ENCODE measurements around the gene BAG5. TPM values are rescaled to one million over a fixed set of nuclear protein-coding genes. Genes with fewer than 3 reads are reported as not detected.

The BAG5 gene
- total and polyA plus RNA-seq, 2 of the 8 experiments (the other 6 are each of a cell fraction or from before 2014, with no cell fraction given) = 7.4 to 29.5 TPM

GRCh38 chr14:103581206-103581605 is 18.7 kb upstream of the BAG5 start:
- TF ChIP-seq NRF1 (IDR thresholded peaks at IDR 0.05; ENCODE audit: low read depth, low read length) = no peak
- WGBS, 2 experiments (ENCODE audit: extremely low coverage in 1 of 2, insufficient coverage in 1 of 2, insufficient read length in 1 of 2, insufficient replicate concordance in 2 of 2, low coverage in 1 of 2, low lambda C conversion rate in 2 of 2, missing lambda C conversion rate in 1 of 2) = 97% methylated on average over 11 of the region's 11 CpGs; no CpG with 5 or more reads in 1 of the 2 experiments
- Histone ChIP-seq H3K18ac (ENCODE audit: extremely low read depth, low read length) (no peak overlapping the region), H3K9ac (replicated peaks in 1 of 4; ENCODE audit: extremely low read depth in 1 of 4, low read depth in 3 of 4, low read length in 3 of 4) (no peak overlapping the region), H2BK12ac (ENCODE audit: low read depth, low read length) (no peak overlapping the region), H2BK20ac (ENCODE audit: low read length) (no peak overlapping the region), H2AFZ (ENCODE audit: low read length) (no peak overlapping the region), H3K23me2 (ENCODE audit: low read depth, low read length) (no peaks in the 10 kb centered on the region), H3K56ac (replicated peaks; ENCODE audit: insufficient read length, low read depth, low read length) (no peak overlapping the region), H3K14ac (ENCODE audit: insufficient read length) (no peak overlapping the region), H2AK5ac (ENCODE audit: low read depth, low read length) (no peak overlapping the region), H3K4me3 (ENCODE audit: extremely low read depth in 1 of 4, insufficient read depth in 2 of 4, low read depth in 3 of 4, low read length in 4 of 4) (no peak overlapping the region), H3K27ac (ENCODE audit: low read depth, low read length) (no peak overlapping the region), H3K9me3 (ENCODE audit: insufficient read depth in 2 of 2, low read depth in 1 of 2, low read length in 1 of 2) (no peaks in the 10 kb centered on the region), H3K79me1 (ENCODE audit: low read depth, low read length) (no peaks in the 10 kb centered on the region; the same call in 1 of the 2 replicates), H3K23ac (ENCODE audit: insufficient read length) (no peak overlapping the region), H3K36me3 (ENCODE audit: control insufficient read depth in 2 of 4, insufficient read depth in 4 of 4, low read length in 3 of 4) (peaks cover 0 to 9% (median 0%) of the 10 kb centered on the region in 4 experiments; a peak in 4 of 8 replicates), H2BK5ac (ENCODE audit: low read depth, low read length) (no peak overlapping the region), H4K5ac (ENCODE audit: insufficient read length, low read depth, low read length) (no peak overlapping the region), H3K4me1 (replicated peaks in 1 of 4; ENCODE audit: control insufficient read depth in 3 of 4, insufficient read depth in 4 of 4, low read length in 3 of 4) (no peaks in the 10 kb centered on the region), H2BK120ac (replicated peaks; ENCODE audit: low read depth, low read length) (no peak overlapping the region), H3K4ac (replicated peaks; ENCODE audit: insufficient read length, low read depth, low read length) (no peak overlapping the region), H4K8ac (ENCODE audit: extremely low read depth, insufficient read depth, low read length) (no peak overlapping the region), H3K27me3 (replicated peaks in 1 of 4; ENCODE audit: control insufficient read depth in 3 of 4, extremely low read depth in 1 of 4, insufficient read depth in 3 of 4, low read length in 3 of 4) (no peaks in the 10 kb centered on the region), H3K79me2 (ENCODE audit: control insufficient read depth in 1 of 2, insufficient read depth in 2 of 2, low read length in 2 of 2) (no peaks in the 10 kb centered on the region), H3K4me2 (ENCODE audit: insufficient read depth in 1 of 2, low read depth in 2 of 2, low read length in 2 of 2) (no peak overlapping the region), H4K20me1 (replicated peaks in 1 of 2; ENCODE audit: control insufficient read depth in 1 of 2, insufficient read depth in 2 of 2, low read length in 2 of 2) (peaks cover 0 to 1% of the 10 kb centered on the region in 2 experiments), H4K91ac (replicated peaks; ENCODE audit: insufficient read length, low read length) (no peak overlapping the region), H2BK15ac (ENCODE audit: low read length) (no peak overlapping the region)
- DNase-seq (ENCODE audit: low read depth in 1 of 2, low spot score in 2 of 2) (no peak), FAIRE-seq (no peak)
- CTCF ChIA-PET (ENCODE audit: partially characterized antibody) = no interaction called here
- POLR2A ChIA-PET (ENCODE audit: partially characterized antibody) = no interaction called here

Measured in H1 (cell line).